ENCODE data around the gene BABAM2.

- TF ChIP-seq CTCF (conservative IDR thresholded peaks at IDR 0.05; ENCODE audit: low read depth, low read length) = no peak
- no peak for TF ChIP-seq EZH2 (IDR thresholded peaks at IDR 0.05; ENCODE audit: low read length, unreplicated experiment)
These were observed 157.8 kb downstream of the BABAM2 start for GRCh38 chr2:28048341-28048740.

Measured in PC-3 (cell line).